K562 (cell line): Measurements from ENCODE around the gene GDF7. TPM values are rescaled to one million over a fixed set of nuclear protein-coding genes. Genes with fewer than 3 reads are reported as not detected.

ENCODE experiments used
- ATAC-seq: fragments of 200-7000 bp; cut with Tn5 transposase; 3 replicates; pipeline ENCODE4 v1.9.1; 2020; ENCODE audit warnings: moderate library complexity
- BruUV-seq: library from RNA; stranded (reverse); fragments of 400-500 nt; replicated peaks from 2 replicates; lab custom pipeline; 2021; lab: Mats Ljungman, UMichigan
- CTCF ChIA-PET: fragments of 300-600 bp; formaldehyde crosslinking; extraction: SDS; loops from one replicate; lab custom pipeline; 2021; ENCODE audit warnings: low intra/inter-chr PET ratio; lab: Yijun Ruan, JAX
- POLR2A ChIA-PET: fragments of 300-600, 350-650 bp; sonication (Branson Sonifier 250); formaldehyde crosslinking; extraction: SDS; loops from one replicate; lab custom pipeline; 2021; ENCODE audit warnings: antibody characterized with exemption, inconsistent platforms; lab: Yijun Ruan, JAX
- DNase-seq, 4 experiments: peaks; one replicate each; pipeline versions ENCODE4 v3.0.0 to v3.0.0-alpha.2; 2011 to 2018; ENCODE audit warnings: low spot score in 3 of 4, mixed read lengths in 3 of 4; ENCODE audit errors: extremely low read depth in 1 of 4
- FAIRE-seq: peaks from 2 replicates; lab custom pipeline; 2011; peaks lifted over from hg19 to GRCh38; lab: Jason Lieb, UNC
- H2AFZ ChIP-seq: 2 replicates; pipeline ENCODE4 v1.6.0; 2011; ENCODE audit warnings: low read depth, low read length, control low read depth, inconsistent platforms
- H3K27ac ChIP-seq: fragments of 200-600 bp; 3 replicates; pipeline ENCODE4 v1.8.0; 2011; ENCODE audit warnings: low read depth, mild to moderate bottlenecking, control low read depth, inconsistent platforms, low read length, moderate library complexity, mixed read lengths; ENCODE audit errors: extremely low read depth
- H3K27me3 ChIP-seq, 2 experiments: fragments of 300-600 bp in 1 of 2; 2 replicates in 1 of 2; 3 replicates in 1 of 2; pipeline versions ENCODE4 v1.6.0 to v1.8.0; 2011; ENCODE audit warnings: inconsistent platforms in 2 of 2, low read length in 2 of 2, mild to moderate bottlenecking in 1 of 2, mixed read lengths in 1 of 2, moderate library complexity in 1 of 2; ENCODE audit not compliant: control insufficient read depth in 2 of 2, insufficient read depth in 2 of 2
- H3K36me3 ChIP-seq: fragments of 300-600 bp; 3 replicates; pipeline ENCODE4 v1.8.0; 2011; ENCODE audit warnings: mild to moderate bottlenecking, low read length, inconsistent platforms; ENCODE audit not compliant: control insufficient read depth, insufficient read depth
- H3K4me1 ChIP-seq, 2 experiments: fragments of 200-600 bp in 1 of 2; replicated peaks in 1 of 2; 2 replicates in 1 of 2; 3 replicates in 1 of 2; pipeline versions ENCODE4 v1.5.1 to v1.8.0; 2011; ENCODE audit warnings: inconsistent platforms in 2 of 2, low read length in 2 of 2, mild to moderate bottlenecking in 1 of 2, mixed read lengths in 1 of 2, moderate library complexity in 1 of 2; ENCODE audit not compliant: control insufficient read depth in 2 of 2, insufficient read depth in 2 of 2
- H3K4me2 ChIP-seq: 2 replicates; pipeline ENCODE4 v1.6.1; 2011; ENCODE audit warnings: low read length, control low read depth, inconsistent platforms, mixed read lengths; ENCODE audit not compliant: insufficient read depth
- H3K4me3 ChIP-seq: fragments of 200-600 bp; sonication (generic), shearing (Covaris generic); 2 replicates; pipeline ENCODE4 v1.5.1; 2016; ENCODE audit warnings: control low read depth, inconsistent platforms
- H3K79me2 ChIP-seq: fragments of 200-600 bp; 3 replicates; pipeline ENCODE4 v1.8.0; 2011; ENCODE audit warnings: low read length, inconsistent platforms; ENCODE audit not compliant: control insufficient read depth, insufficient read depth
- H3K9ac ChIP-seq, 2 experiments: 2 replicates each; pipeline versions ENCODE4 v1.6.0 to v1.6.1; 2011; ENCODE audit warnings: low read depth in 2 of 2, low read length in 2 of 2, control low read depth in 1 of 2, inconsistent platforms in 1 of 2, mild to moderate bottlenecking in 1 of 2, mixed read lengths in 1 of 2; ENCODE audit not compliant: insufficient read depth in 1 of 2
- H3K9me1 ChIP-seq: one replicate; pipeline ENCODE4 v1.6.0; 2011; ENCODE audit warnings: inconsistent platforms, mild to moderate bottlenecking, low read length, moderate library complexity; ENCODE audit not compliant: control insufficient read depth, insufficient read depth
- H3K9me3 ChIP-seq: replicated peaks from 2 replicates; pipeline ENCODE4 v1.5.1; 2011; ENCODE audit warnings: low read depth, low read length, inconsistent platforms; ENCODE audit not compliant: control insufficient read depth, insufficient read depth
- H4K20me1 ChIP-seq: replicated peaks from 2 replicates; pipeline ENCODE4 v1.6.1; 2011; ENCODE audit warnings: low read length, inconsistent platforms, mixed read lengths; ENCODE audit not compliant: control insufficient read depth, insufficient read depth
- AFF4 ChIP-seq: sonication (generic); formaldehyde crosslinking; IDR thresholded peaks from 2 replicates; pipeline ENCODE4 v1.8.0; 2023; ENCODE audit warnings: mild to moderate bottlenecking, missing genetic modification reagents
- BDP1 ChIP-seq: IDR thresholded peaks from 3 replicates; pipeline ENCODE4 v1.6.1; 2011; ENCODE audit not compliant: insufficient read length, insufficient read depth
- ERF ChIP-seq: fragments of 450-650 bp; formaldehyde crosslinking; IDR thresholded peaks from 2 replicates; pipeline ENCODE4 v1.4.0; 2020; ENCODE audit warnings: mild to moderate bottlenecking, mixed read lengths
- FUS ChIP-seq: fragments of 200-400 bp; formaldehyde crosslinking; optimal IDR thresholded peaks from 2 replicates; pipeline ENCODE3; 2017; ENCODE audit warnings: low read depth, low read length
- GTF2B ChIP-seq: IDR thresholded peaks from 2 replicates; pipeline ENCODE4 v1.6.1; 2011; ENCODE audit not compliant: insufficient read length; ENCODE audit errors: extremely low read depth
- TRIM28 ChIP-seq: fragments of 450-650 bp; IDR thresholded peaks from 2 replicates; pipeline ENCODE4 v1.6.1; 2017
- ZNF263 ChIP-seq: sonication (generic); formaldehyde crosslinking; IDR thresholded peaks from 2 replicates; pipeline ENCODE4 v1.8.0; 2022; ENCODE audit warnings: mild to moderate bottlenecking, missing genetic modification reagents, borderline replicate concordance
- ZNF316 ChIP-seq: fragments of 450-650 bp; IDR thresholded peaks from 2 replicates; pipeline ENCODE4 v1.6.1; 2016
- WGBS: fragments of 100-300 bp; shearing (Covaris generic); methylation state at CpG from one replicate; pipeline ENCODE4 v1.1.6; 2016; ENCODE audit warnings: low coverage, mixed read lengths; ENCODE audit not compliant: insufficient coverage; ENCODE audit errors: missing lambda C conversion rate; 5-methylcytosine and 5-hydroxymethylcytosine counted together
- in situ Hi-C: fragments of 300-500 bp; cut with MboI; formaldehyde crosslinking; loops from 4 replicates; pipeline ENCODE4 v1.15.0; 2018; ENCODE audit warnings: inconsistent platforms, mixed read lengths
- intact Hi-C: fragments of 100-400 bp; cut with micrococcal nuclease; formaldehyde crosslinking; loops from 2 replicates; pipeline ENCODE4 v1.14.2; 2022
- polyA plus RNA-seq, 8 experiments: library from polyadenylated mRNA; depleted of rRNA in 4 of 8; stranded (reverse) in 5 of 8; unstranded in 3 of 8; fragments of >200 nt; fragmentation: Nextera tagmentation in 2 of 8; fragmentation: Illumina TruSeq in 1 of 8; extraction: Ambion mirVana in 2 of 8; extraction: Trizol in 1 of 8; gene quantifications; 2 replicates each; pipeline versions ENCODE4 v1.2.1 to v1.2.3, GENCODE V29; 2011 to 2014; ENCODE audit warnings: inconsistent platforms in 1 of 8, missing spikeins in 1 of 8
- total RNA-seq, 7 experiments: library from RNA; depleted of rRNA in 6 of 7; stranded (reverse); fragments of >200 nt in 6 of 7; fragmentation: Illumina TruSeq in 2 of 7; extraction: Trizol in 2 of 7; gene quantifications; 2 replicates each; pipeline versions ENCODE4 v1.2.1 to v1.2.3, GENCODE V29; 2011 to 2021; ENCODE audit warnings: low replicate concordance in 1 of 7

Gene GDF7
- total and polyA plus RNA-seq, 9 of the 15 experiments (the other 6 are each of a cell fraction or from before 2014, with no cell fraction given) = 0.01 TPM; not detected in 7

- Histone ChIP-seq H3K4me2 (no peak overlapping the region), H3K4me3 (no peak overlapping the region), H3K79me2 (no peaks in the 10 kb centered on the region)
- TF ChIP-seq AFF4 (no peak), ZNF316 (no peak), TRIM28 (no peak), GTF2B (no peak), ZNF263 (CRISPR knock-in tag) (no peak), BDP1 (no peak), FUS (no peak), ERF (CRISPR knock-in tag) (no peak)
- TF ChIP-seq, all 486 proteins: peak for 0
- H3K36me3 ChIP-seq = no peaks in the 10 kb centered on the region
- H4K20me1 ChIP-seq = no peaks in the 10 kb centered on the region; the same call in none of the 2 replicates
- H3K9me1 ChIP-seq = no peaks in the 10 kb centered on the region
- no peak for ATAC-seq
- H3K9me3 ChIP-seq = no peaks in the 10 kb centered on the region
- POLR2A ChIA-PET = interaction anchor here (0.6 to 1.3 kb wide), 4 partner anchors 10 to 329 kb away, joined by 3 to 5 read pairs (median 3); no protein-coding TSS in a partner anchor
- no TSS peak for BruUV-seq
- H2AFZ ChIP-seq = no peak overlapping the region
- no peak overlapping the region for H3K9ac ChIP-seq
- CTCF ChIA-PET = no interaction called here
- peaks cover 14 to 52% of the 10 kb centered on the region in 2 experiments for H3K27me3 ChIP-seq
- in situ Hi-C loops = loop anchor here (25.0 kb wide), 1 partner anchor 589 kb away; no protein-coding TSS in a partner anchor
- H3K4me1 ChIP-seq = peaks cover 0 to 16% of the 10 kb centered on the region in 2 experiments; a peak in 2 of 5 replicates
- H3K27ac ChIP-seq = no peak overlapping the region
- 7% methylated on average over 5 of the region's 5 CpGs for WGBS
- intact Hi-C loops = no loop called here
- FAIRE-seq = no peak
- no peak for DNase-seq
These were observed 6.9 kb downstream of the GDF7 start for GRCh38 chr2:20673686-20674308.
